ACC112 (cell line): ENCODE data around the gene SHPK.

Source experiments
- H2AFZ ChIP-seq: fragments of 200-600 bp; sonication (generic); one replicate; pipeline ENCODE4 v1.6.0; 2017; ENCODE audit warnings: antibody characterized with exemption, low read length; ENCODE audit not compliant: unreplicated experiment
- H3K27ac ChIP-seq: fragments of 200-600 bp; sonication (generic); 2 replicates; pipeline ENCODE4 v1.5.1; 2014; ENCODE audit warnings: low read depth, mild to moderate bottlenecking, antibody characterized with exemption, low read length, moderate library complexity
- H3K27me3 ChIP-seq: fragments of 200-600 bp; sonication (generic); 2 replicates; pipeline ENCODE4 v1.6.1; 2014; ENCODE audit warnings: mild to moderate bottlenecking, antibody characterized with exemption, low read length, moderate library complexity, mixed read lengths; ENCODE audit not compliant: insufficient read depth
- H3K36me3 ChIP-seq: fragments of 200-600 bp; sonication (generic); 2 replicates; pipeline ENCODE4 v1.6.1; 2016; ENCODE audit warnings: mild to moderate bottlenecking, antibody characterized with exemption, low read length, moderate library complexity, mixed read lengths; ENCODE audit not compliant: insufficient read depth
- H3K4me1 ChIP-seq: fragments of 200-600 bp; sonication (generic); one replicate; pipeline ENCODE4 v1.6.1; 2016; ENCODE audit warnings: low read length, mixed read lengths; ENCODE audit not compliant: insufficient read depth, unreplicated experiment, control insufficient read depth
- H3K4me3 ChIP-seq: fragments of 200-600 bp; sonication (generic); 2 replicates; pipeline ENCODE4 v1.5.1; 2014; ENCODE audit warnings: mild to moderate bottlenecking, low read depth, low read length
- H3K79me2 ChIP-seq: fragments of 200-600 bp; sonication (generic); one replicate; pipeline ENCODE4 v1.6.0; 2016; ENCODE audit warnings: low read length; ENCODE audit not compliant: control insufficient read depth, unreplicated experiment, insufficient read depth

SHPK gene

DNA sequence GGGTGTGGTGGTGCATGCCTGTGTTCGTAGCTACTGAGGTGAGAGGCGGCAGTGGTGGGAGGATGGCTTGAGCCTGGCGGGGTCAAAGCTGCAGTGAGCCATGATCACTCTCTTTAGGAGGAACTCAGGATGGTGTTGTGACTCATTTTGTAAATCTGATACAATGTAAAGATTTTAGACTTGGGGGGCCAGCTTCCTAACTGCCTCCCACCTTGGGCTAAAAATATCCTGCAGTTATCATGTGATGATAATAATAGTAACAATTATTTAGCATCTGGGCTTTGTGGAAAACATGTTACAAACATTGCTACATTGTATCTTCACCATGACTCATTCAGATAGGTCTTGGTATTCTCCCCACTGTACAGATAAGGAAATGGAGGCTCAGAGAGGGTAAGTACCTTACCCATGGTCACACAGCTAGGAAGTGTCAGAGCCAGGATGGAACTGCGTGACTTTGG lies 7.9 kb upstream of the SHPK start:
- Histone ChIP-seq H3K79me2 (peaks cover 2% of the 10 kb centered on the region), H3K36me3 (no peaks in the 10 kb centered on the region), H3K4me3 (no peak overlapping the region), H2AFZ (no peak overlapping the region), H3K27me3 (no peaks in the 10 kb centered on the region), H3K4me1 (peaks cover 8% of the 10 kb centered on the region), H3K27ac (no peak overlapping the region)

DNA sequence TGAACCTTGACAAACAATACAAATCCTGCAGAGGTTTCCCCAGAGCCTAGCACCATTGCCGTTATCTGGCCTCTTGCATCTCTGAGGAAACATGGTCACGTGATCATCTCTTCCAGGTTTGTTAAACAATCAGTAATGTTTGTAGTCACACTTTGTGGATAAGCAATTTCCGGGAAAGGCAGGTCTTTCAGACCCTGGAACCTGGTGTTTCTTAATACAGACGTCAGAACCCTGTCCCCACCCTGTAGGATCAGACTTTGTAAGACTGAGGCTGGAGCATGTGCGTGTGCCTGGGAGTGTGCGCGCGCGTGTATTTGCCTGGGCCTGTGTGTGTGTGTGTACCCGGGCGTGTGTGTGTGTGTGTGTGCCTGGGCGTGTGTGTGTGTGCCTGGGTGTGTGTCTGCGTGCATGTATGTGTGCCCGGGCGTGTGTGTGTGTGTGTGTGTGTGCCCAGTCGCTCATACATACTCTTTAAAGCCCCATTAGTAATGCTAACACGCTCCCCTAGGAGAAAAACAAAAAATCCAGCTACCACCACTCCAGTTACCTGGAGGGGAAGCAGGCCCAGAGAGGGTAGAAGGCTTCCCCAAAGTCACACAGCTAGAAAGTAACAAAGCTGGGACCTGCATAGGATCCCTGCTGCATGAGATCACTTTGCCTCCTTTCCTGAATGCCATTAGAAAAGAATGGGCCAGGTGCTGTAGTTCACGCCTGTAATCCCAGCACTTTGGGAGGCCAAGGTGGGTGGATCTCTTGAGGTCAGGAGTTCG lies 5.9 kb upstream of the SHPK start:
- H3K4me1 ChIP-seq: peaks cover 8% of the 10 kb centered on the region
- H2AFZ ChIP-seq: no peak overlapping the region
- H3K27ac ChIP-seq: no peak overlapping the region
- no peaks in the 10 kb centered on the region for H3K27me3 ChIP-seq
- no peaks in the 10 kb centered on the region for H3K36me3 ChIP-seq
- H3K4me3 ChIP-seq: no peak overlapping the region
- H3K79me2 ChIP-seq: peaks cover 7% of the 10 kb centered on the region

DNA sequence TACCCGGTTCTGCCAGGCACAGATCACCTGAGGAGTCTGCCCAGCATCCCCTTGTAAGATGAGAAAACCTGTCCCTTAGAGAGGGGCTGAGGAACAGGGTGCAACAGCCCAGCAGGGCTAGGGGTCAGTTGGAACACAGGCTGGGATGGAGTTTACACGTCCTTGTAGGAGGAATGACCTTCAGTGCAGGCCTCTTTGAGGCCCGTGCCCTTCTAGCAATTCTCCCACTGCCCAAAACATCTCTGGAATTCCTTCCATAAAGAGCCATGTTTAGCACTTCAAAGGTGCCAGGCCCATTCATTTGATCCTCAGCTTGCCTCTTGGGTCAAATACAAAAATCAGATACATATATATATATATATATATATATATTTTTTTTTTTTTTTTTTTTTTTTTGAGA lies 5.0 kb upstream of the SHPK start:
- H2AFZ ChIP-seq: no peak overlapping the region
- no peak overlapping the region for H3K27ac ChIP-seq
- no peaks in the 10 kb centered on the region for H3K36me3 ChIP-seq
- H3K4me3 ChIP-seq: no peak overlapping the region
- peaks cover 7% of the 10 kb centered on the region for H3K79me2 ChIP-seq
- H3K4me1 ChIP-seq: peaks cover 8% of the 10 kb centered on the region
- H3K27me3 ChIP-seq: no peaks in the 10 kb centered on the region

DNA sequence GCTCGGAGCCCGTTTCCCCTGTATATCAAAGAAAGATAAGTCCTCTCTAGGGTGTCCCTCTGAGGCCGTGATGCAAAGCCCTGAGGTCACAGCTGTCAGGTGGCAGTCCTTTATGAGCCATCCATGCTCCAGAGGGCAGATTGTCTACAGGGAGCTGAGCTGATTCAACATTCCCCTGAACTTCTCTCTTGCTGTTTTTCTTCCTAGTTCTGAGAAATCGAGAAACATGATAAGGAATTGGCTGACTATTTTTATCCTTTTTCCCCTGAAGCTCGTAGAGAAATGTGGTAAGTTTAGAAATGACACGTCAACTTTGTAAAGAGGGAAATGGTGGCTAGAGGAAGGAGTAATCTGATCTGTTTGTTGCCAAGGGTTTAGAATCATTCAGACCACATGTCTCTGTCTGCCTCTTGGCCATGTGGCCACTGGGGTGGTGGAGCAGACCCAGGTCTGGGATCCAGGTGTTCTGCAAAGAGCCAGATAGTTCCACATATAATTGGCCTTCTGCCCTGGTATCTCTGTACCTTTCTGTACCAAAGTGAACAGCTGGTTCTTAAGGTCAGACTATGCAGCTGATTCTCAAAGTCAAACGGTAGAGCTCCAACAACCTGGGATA lies 4.0 kb upstream of the SHPK start:
- Histone ChIP-seq H3K4me3 (no peak overlapping the region), H3K27ac (peak overlapping the region; percentile 62), H2AFZ (no peak overlapping the region), H3K4me1 (peaks cover 8% of the 10 kb centered on the region), H3K36me3 (no peaks in the 10 kb centered on the region), H3K27me3 (no peaks in the 10 kb centered on the region), H3K79me2 (peaks cover 14% of the 10 kb centered on the region)

DNA sequence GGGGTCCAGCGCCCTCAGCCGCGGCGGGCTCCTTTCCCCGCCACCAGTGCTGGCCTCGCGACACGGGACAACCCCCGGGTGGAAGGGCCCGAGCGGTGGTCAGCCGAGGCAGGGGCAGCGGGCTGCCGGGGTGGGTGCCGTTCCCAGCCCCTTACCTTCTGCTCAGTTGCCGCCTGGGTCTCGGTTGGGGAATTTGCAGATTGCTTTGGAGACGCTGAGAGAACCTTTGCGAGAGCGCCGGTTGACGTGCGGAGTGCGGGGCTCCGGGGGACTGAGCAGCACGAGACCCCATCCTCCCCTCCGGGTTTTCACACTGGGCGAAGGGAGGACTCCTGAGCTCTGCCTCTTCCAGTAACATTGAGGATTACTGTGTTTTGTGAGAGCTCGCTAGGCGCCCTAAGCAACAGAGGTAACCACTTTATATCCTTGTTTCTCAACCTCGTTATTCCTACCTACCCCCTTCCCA lies 891 bp upstream of the SHPK start:
- Histone ChIP-seq H3K27me3 (no peaks in the 10 kb centered on the region), H3K36me3 (no peaks in the 10 kb centered on the region), H2AFZ (peak overlapping the region; percentile 83), H3K27ac (peak overlapping the region; percentile 91; the same call in 1 of the 2 replicates), H3K79me2 (peaks cover 14% of the 10 kb centered on the region), H3K4me3 (peak overlapping the region; percentile 97), H3K4me1 (peaks cover 8% of the 10 kb centered on the region)

DNA sequence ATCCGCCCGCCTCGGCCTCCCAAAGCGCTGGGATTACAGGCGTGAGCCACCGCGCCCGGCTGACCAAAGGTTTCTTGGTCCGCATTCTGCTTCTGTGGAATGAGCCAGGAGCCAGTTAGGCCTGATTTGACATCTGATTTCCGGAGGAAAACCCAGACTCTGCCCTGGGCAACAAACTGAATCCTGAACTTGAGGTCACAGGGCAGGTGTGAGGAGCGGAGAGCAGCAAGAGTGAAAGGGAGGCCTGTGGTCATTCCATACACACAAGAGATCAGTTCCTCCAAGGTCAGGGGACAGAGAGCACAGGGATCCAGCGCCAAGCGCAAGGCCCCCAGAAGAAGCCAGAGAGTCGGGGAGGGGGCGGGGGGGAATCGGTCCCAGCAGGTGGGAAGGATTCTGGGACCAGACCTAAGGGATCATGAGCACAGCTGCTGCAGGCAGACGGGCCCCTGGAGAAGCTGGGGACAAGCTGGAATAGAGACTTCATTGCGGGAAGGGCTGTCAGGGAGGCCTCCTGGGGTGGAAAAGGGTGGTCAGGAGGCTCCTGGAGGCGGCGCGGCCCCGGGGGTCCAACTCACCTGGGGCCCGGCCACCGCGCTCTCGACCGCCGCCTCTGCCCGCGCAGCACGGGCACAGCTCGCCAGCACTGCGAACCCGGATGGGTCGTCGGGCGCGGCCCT lies 436 bp downstream of the SHPK start:
- H3K79me2 ChIP-seq: peaks cover 14% of the 10 kb centered on the region
- H3K4me3 ChIP-seq: peak overlapping the region; percentile 97
- H3K27me3 ChIP-seq: no peaks in the 10 kb centered on the region
- H2AFZ ChIP-seq: peak overlapping the region; percentile 88
- H3K4me1 ChIP-seq: peaks cover 8% of the 10 kb centered on the region
- H3K36me3 ChIP-seq: no peaks in the 10 kb centered on the region
- no peak overlapping the region for H3K27ac ChIP-seq

DNA sequence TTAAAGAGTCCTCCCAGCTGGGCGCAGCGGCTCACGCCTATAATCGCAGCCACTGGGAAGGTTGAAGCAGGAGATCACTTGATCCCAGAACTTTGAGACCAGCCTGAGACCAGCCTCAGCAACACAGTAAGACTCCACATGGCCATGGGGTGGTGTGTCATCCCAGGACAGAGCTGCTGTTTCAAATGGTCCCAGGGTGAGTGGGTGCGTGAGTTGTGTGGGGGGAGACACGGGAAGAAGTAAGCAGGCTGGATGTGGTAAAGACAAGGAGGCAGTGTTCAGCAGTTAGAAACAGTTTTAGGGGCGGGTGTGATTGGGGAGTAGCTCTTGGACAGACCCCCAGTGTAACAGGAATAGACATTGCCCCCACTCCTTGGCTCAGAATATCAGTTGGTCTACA lies 3.8 kb downstream of the SHPK start:
- no peak overlapping the region for H3K4me3 ChIP-seq
- H3K27ac ChIP-seq: no peak overlapping the region
- no peaks in the 10 kb centered on the region for H3K4me1 ChIP-seq
- H3K36me3 ChIP-seq: no peaks in the 10 kb centered on the region
- no peaks in the 10 kb centered on the region for H3K27me3 ChIP-seq
- no peak overlapping the region for H2AFZ ChIP-seq
- peaks cover 10% of the 10 kb centered on the region for H3K79me2 ChIP-seq

DNA sequence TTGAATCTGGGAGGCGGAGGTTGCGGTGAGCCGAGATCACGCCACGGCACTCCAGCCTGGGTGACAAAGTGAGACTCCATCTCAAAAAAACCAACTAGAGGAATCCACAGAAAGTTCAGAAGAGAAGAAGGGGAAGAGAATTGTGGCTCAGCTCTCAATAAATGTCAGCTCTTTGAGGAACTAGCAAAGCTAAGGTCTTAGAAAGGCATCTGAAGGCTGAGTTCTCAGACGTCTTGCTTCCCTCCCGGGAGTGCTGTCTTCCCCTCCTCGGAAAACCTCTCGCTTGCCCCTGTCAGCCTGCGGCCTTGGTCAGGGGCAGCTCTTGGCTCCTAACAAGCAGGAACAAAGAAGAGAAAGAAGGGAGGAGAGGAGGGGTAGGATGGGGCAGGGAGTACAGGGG lies 5.3 kb downstream of the SHPK start:
- Histone ChIP-seq H3K4me3 (no peak overlapping the region), H3K27ac (no peak overlapping the region), H3K79me2 (peaks cover 5% of the 10 kb centered on the region), H3K27me3 (no peaks in the 10 kb centered on the region), H3K4me1 (no peaks in the 10 kb centered on the region), H2AFZ (no peak overlapping the region), H3K36me3 (0 out of 2 replicates have a peak, but pooled peaks cover 4% of the 10 kb centered on the region)

DNA sequence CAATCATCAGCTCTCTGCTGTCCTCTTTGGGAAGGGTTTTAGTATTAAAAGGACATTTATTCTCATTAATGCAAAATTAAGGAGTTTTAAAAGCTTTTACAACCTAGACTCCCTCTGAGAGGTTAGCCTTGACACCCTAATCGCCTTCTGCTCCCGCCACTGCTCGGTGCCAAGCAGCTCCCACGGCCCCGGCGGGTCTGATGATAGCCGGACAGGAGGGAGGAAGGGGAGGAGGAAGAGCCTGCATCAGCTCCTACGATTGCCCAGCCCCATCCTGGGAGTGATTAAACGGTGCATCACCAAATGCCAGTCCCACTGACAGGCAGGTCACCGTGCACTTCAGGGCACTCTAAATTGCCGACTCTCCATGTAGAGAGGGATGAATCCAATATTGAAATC lies 8.3 kb downstream of the SHPK start:
- no peaks in the 10 kb centered on the region for H3K4me1 ChIP-seq
- H3K27ac ChIP-seq: no peak overlapping the region
- H2AFZ ChIP-seq: no peak overlapping the region
- H3K79me2 ChIP-seq: no peaks in the 10 kb centered on the region
- no peaks in the 10 kb centered on the region for H3K27me3 ChIP-seq
- peaks cover 11% of the 10 kb centered on the region; the same call in 1 of the 2 replicates for H3K36me3 ChIP-seq
- H3K4me3 ChIP-seq: no peak overlapping the region

DNA sequence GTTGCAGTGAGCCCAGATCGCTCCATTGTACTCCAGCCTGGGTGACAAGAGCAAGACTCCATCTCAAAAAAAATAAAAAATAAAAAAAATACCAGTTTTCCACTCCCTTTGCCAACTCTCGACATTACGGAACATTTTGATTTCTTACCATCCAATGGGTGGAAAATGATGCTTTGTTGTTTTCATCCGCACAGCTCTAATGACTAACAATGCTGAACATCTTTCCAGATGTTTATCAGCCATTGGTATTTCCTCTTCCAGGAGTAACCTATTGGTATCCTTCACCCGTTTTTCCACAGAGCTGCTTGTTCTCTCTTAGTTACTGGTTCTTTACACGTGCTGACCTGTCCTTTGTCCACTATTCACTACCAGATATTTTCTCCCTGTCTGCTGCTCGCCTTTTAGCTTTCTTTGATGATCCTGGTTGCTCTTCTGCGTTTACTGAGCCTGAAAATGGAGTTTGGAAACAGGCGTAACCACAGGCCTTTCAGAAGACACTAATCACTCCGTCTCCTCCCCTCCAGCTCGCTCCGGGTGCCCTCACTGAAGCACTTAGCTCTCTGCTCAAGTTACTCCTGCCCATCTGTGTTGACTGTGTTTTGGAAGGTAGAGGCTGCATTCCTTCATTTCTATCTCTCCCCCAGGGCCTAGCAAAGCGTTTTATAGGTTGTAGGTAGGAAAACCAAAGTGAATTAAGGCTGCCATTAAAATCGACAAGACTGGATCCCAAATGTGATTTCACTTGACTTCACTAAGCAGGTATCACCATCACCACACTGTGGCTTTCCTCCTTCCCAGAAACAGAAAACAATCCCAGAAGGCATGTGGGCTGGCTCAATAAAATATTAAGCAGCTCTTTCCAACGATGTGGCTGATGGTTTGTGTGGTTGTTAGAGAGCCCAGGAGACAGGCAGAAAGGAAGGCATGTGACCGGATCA lies 8.9 kb downstream of the SHPK start:
- H3K36me3 ChIP-seq: peaks cover 11% of the 10 kb centered on the region; the same call in 1 of the 2 replicates
- no peaks in the 10 kb centered on the region for H3K4me1 ChIP-seq
- no peak overlapping the region for H3K4me3 ChIP-seq

More for the DNA sequence above, 8.9 kb downstream of the SHPK start:
- no peak overlapping the region for H3K27ac ChIP-seq
- H2AFZ ChIP-seq: no peak overlapping the region
- no peaks in the 10 kb centered on the region for H3K27me3 ChIP-seq
- H3K79me2 ChIP-seq: no peaks in the 10 kb centered on the region
